Peyer's patch (tissue), 4 donors: ENCODE measurements around the gene CCDC150.

ENCODE experiments used
- CTCF ChIP-seq, 6 experiments: fragments of 450-650 bp in 4 of 6; fragments of 200-600 bp in 2 of 6; sonication (generic) in 1 of 6; IDR thresholded peaks; one replicate each; pipeline ENCODE4 v1.5.1; 2017 to 2019; ENCODE audit warnings: antibody characterized with exemption in 6 of 6, mild to moderate bottlenecking in 3 of 6, moderate library complexity in 1 of 6
- POLR2A ChIP-seq, 2 donors: fragments of 450-650 bp; IDR thresholded peaks; one replicate each; pipeline ENCODE4 v1.5.1; 2017; ENCODE audit warnings: antibody characterized with exemption in 2 of 2, mild to moderate bottlenecking in 2 of 2, moderate library complexity in 2 of 2

- TF ChIP-seq CTCF (IDR thresholded peaks at IDR 0.05) (peak; percentile 36 to 87 (median 75)), POLR2A (IDR thresholded peaks at IDR 0.05) (no peak)
These were observed 111.6 kb downstream of the CCDC150 start for GRCh38 chr2:196750977-196751631.
